Panc1 (cell line): Measurements from ENCODE around the gene TWF1. TPM values are rescaled to one million over a fixed set of nuclear protein-coding genes. Genes with fewer than 3 reads are reported as not detected.

ENCODE experiments used
- ATAC-seq: fragments of 200-7000 bp; cut with Tn5 transposase; 2 replicates; pipeline ENCODE4 v1.9.1; 2020; ENCODE audit warnings: mild to moderate bottlenecking, moderate library complexity
- BruUV-seq: library from RNA; stranded (reverse); fragments of 400-500 nt; replicated peaks from 2 replicates; lab custom pipeline; 2021; lab: Mats Ljungman, UMichigan
- CTCF ChIA-PET: fragments of 300-600 bp; sonication (Branson Sonifier 250); formaldehyde crosslinking; loops from one replicate; lab custom pipeline; 2022; ENCODE audit warnings: antibody characterized with exemption; lab: Charles Lee
- POLR2A ChIA-PET: fragments of 300-600 bp; sonication (Branson Sonifier 250); formaldehyde crosslinking; loops from one replicate; lab custom pipeline; 2022; ENCODE audit warnings: antibody characterized with exemption; lab: Charles Lee
- DNase-seq: peaks from one replicate; pipeline ENCODE4 v3.0.0-alpha.2; 2010; ENCODE audit warnings: low read depth, low spot score
- H3K27ac ChIP-seq: 2 replicates; pipeline ENCODE4 v1.5.1; 2011; ENCODE audit warnings: mild to moderate bottlenecking, low read length, inconsistent platforms
- H3K27me3 ChIP-seq: fragments of 200-500 bp; sonication (Bioruptor generic); 2 replicates; pipeline ENCODE4 v1.6.0; 2014; ENCODE audit warnings: low read length, inconsistent platforms; ENCODE audit not compliant: control insufficient read depth, insufficient read depth
- H3K36me3 ChIP-seq: fragments of 200-500 bp; sonication (Bioruptor generic); 2 replicates; pipeline ENCODE4 v1.5.1; 2014; ENCODE audit warnings: inconsistent platforms, mild to moderate bottlenecking, low read length, moderate library complexity; ENCODE audit not compliant: control insufficient read depth, insufficient read depth
- H3K4me1 ChIP-seq: 2 replicates; pipeline ENCODE4 v1.5.1; 2011; ENCODE audit warnings: inconsistent platforms, mild to moderate bottlenecking, low read length, moderate library complexity; ENCODE audit not compliant: control insufficient read depth, insufficient read depth
- H3K4me3 ChIP-seq, 2 experiments: 2 replicates each; pipeline ENCODE4 v1.5.1; 2011 to 2012; ENCODE audit warnings: low read depth in 2 of 2, low read length in 2 of 2, mild to moderate bottlenecking in 2 of 2, inconsistent platforms in 1 of 2, moderate library complexity in 1 of 2
- H3K9me3 ChIP-seq: fragments of 200-500 bp; sonication (Bioruptor generic); 2 replicates; pipeline ENCODE4 v1.5.1; 2014; ENCODE audit warnings: low read depth, mild to moderate bottlenecking, inconsistent platforms, low read length, moderate library complexity; ENCODE audit not compliant: control insufficient read depth, insufficient read depth
- CTCF ChIP-seq: fragments of 450-650 bp; IDR thresholded peaks from 2 replicates; pipeline ENCODE4 v1.5.1; 2017; ENCODE audit warnings: mild to moderate bottlenecking
- POLR2AphosphoS5 ChIP-seq: IDR thresholded peaks from 2 replicates; pipeline ENCODE4 v1.6.1; 2012; ENCODE audit warnings: mild to moderate bottlenecking, low read depth, low read length, moderate library complexity
- REST ChIP-seq, 2 experiments: IDR thresholded peaks; 2 replicates each; pipeline ENCODE4 v1.6.1; 2011 to 2012; ENCODE audit warnings: low read depth in 2 of 2, control low read depth in 1 of 2, low read length in 1 of 2, mild to moderate bottlenecking in 1 of 2, moderate library complexity in 1 of 2; ENCODE audit not compliant: insufficient read depth in 1 of 2
- SIN3A ChIP-seq: IDR thresholded peaks from 2 replicates; pipeline ENCODE4 v1.6.1; 2012; ENCODE audit warnings: low read depth, mild to moderate bottlenecking, low read length, moderate library complexity, borderline replicate concordance; ENCODE audit not compliant: insufficient read depth
- TCF7L2 ChIP-seq: IDR thresholded peaks from 2 replicates; pipeline ENCODE4 v1.6.1; 2011; ENCODE audit warnings: mild to moderate bottlenecking, low read depth, low read length, inconsistent platforms
- in situ Hi-C: cut with HindIII; loops from 2 replicates; pipeline ENCODE4 v1.10.0; 2016; ENCODE audit warnings: low sequenced_read_pairs, low pct_unique_long_range_greater_than_20kb
- intact Hi-C: fragments of 100-400 bp; cut with micrococcal nuclease; formaldehyde crosslinking; loops from one replicate; pipeline ENCODE4 v1.10.0; 2022; ENCODE audit not compliant: unreplicated experiment
- total RNA-seq: library from RNA; stranded (reverse); gene quantifications from one replicate; pipeline ENCODE4 v1.2.1, GENCODE V29; 2021; ENCODE audit not compliant: unreplicated experiment

TWF1 gene
- total RNA-seq, 1 experiment from 2014 or later, result 103 TPM

- Histone ChIP-seq H3K27ac (no peak overlapping the region), H3K4me1 (no peaks in the 10 kb centered on the region), H3K4me3 (no peak overlapping the region), H3K9me3 (no peaks in the 10 kb centered on the region), H3K36me3 (no peaks in the 10 kb centered on the region; the same call in 1 of the 2 replicates), H3K27me3 (no peaks in the 10 kb centered on the region)
- in situ Hi-C loops (no loop called here), intact Hi-C loops (no loop called here)
- DNase-seq, result no peak
- POLR2A ChIA-PET, result no interaction called here
- no TSS peak for BruUV-seq
- TF ChIP-seq REST (IDR thresholded peaks at IDR 0.05; ENCODE audit: insufficient read depth in 1 of 2, low read depth in 2 of 2, low read length in 1 of 2) (no peak), POLR2AphosphoS5 (no peak), CTCF (no peak), TCF7L2 (no peak), SIN3A (no peak)
- CTCF ChIA-PET, result no interaction called here
- no peak for ATAC-seq
Observed at GRCh38 chr12:43789941-43790340, 16.2 kb downstream of the TWF1 start.

- intact Hi-C loops, result no loop called here
- ATAC-seq (no peak), DNase-seq (no peak)
- CTCF ChIA-PET, result no interaction called here
- in situ Hi-C loops, result no loop called here
- TF ChIP-seq SIN3A (no peak), TCF7L2 (no peak), POLR2AphosphoS5 (no peak), CTCF (no peak), REST (IDR thresholded peaks at IDR 0.05; ENCODE audit: insufficient read depth in 1 of 2, low read depth in 2 of 2, low read length in 1 of 2) (no peak)
- Histone ChIP-seq H3K9me3 (no peaks in the 10 kb centered on the region), H3K27me3 (no peaks in the 10 kb centered on the region), H3K4me1 (no peaks in the 10 kb centered on the region), H3K36me3 (peaks cover 3% of the 10 kb centered on the region; the same call in 1 of the 2 replicates), H3K4me3 (no peak overlapping the region), H3K27ac (no peak overlapping the region)
- POLR2A ChIA-PET, result no interaction called here
- TSS peak; percentile 77 for BruUV-seq
Observed at GRCh38 chr12:43786899-43787693, 19.0 kb downstream of the TWF1 start.
